Activated T-cell treated with anti-CD3 and anti-CD28 coated beads, Interleukin-2, amount 50 U/mL, for 72 hours (primary cell): ENCODE results near the gene LCE2D. TPM values are rescaled to one million over a fixed set of nuclear protein-coding genes. Genes with fewer than 3 reads are reported as not detected.
"Not testable (repeated sequence)": the region's sequence is repeated elsewhere in the genome, so short reads cannot be mapped to it uniquely, and the experiment has no call there.

Experiments used
- ATAC-seq, 2 donors: fragments of 150-1000 bp; cut with Tn5 transposase; replicated peaks in 1 of 2; 2 replicates each; pipeline ENCODE4 v1.10.0; 2021; ENCODE audit warnings: moderate library complexity in 2 of 2, mild to moderate bottlenecking in 1 of 2
- DNase-seq, 2 donors: peaks; one replicate each; pipeline ENCODE4 v3.0.0; 2021 to 2022; ENCODE audit warnings: mixed read lengths in 1 of 2
- H3K27ac Mint-ChIP-seq: one replicate; pipeline ENCODE4 v1.8.0; 2022; ENCODE audit warnings: mild to moderate bottlenecking, moderate library complexity, mixed read lengths
- H3K27me3 Mint-ChIP-seq: one replicate; pipeline ENCODE4 v1.8.0; 2022; ENCODE audit warnings: low read depth, mixed read lengths
- H3K36me3 Mint-ChIP-seq, 2 donors: one replicate each; pipeline ENCODE4 v1.8.0; 2022; ENCODE audit warnings: mixed read lengths in 2 of 2, mild to moderate bottlenecking in 1 of 2; ENCODE audit not compliant: insufficient read depth in 2 of 2
- H3K4me1 Mint-ChIP-seq: one replicate; pipeline ENCODE4 v1.8.0; 2022; ENCODE audit warnings: low read depth, mixed read lengths
- H3K4me3 Mint-ChIP-seq, 2 donors: one replicate each; pipeline ENCODE4 v1.8.0; 2022; ENCODE audit warnings: mild to moderate bottlenecking in 2 of 2, mixed read lengths in 2 of 2, moderate library complexity in 2 of 2
- H3K9me3 Mint-ChIP-seq, 2 donors: one replicate each; pipeline ENCODE4 v1.8.0; 2022; ENCODE audit warnings: mixed read lengths in 2 of 2
- total RNA-seq, 2 donors: library from RNA; stranded (reverse); gene quantifications; one replicate each; pipeline ENCODE4 v1.2.3, GENCODE V29; 2022

Gene LCE2D
- total RNA-seq, 2 donors from 2014 or later: not detected

- Mint-ChIP-seq H3K4me3 (no peak overlapping the region), H3K9me3 (no peaks in the 10 kb centered on the region), H3K27ac (no peak overlapping the region), H3K36me3 (no peaks in the 10 kb centered on the region), H3K27me3 (no peaks in the 10 kb centered on the region), H3K4me1 (peaks cover 4% of the 10 kb centered on the region)
- no peak for ATAC-seq
- DNase-seq: no peak
Measured at GRCh38 chr1:152658649-152659048, 4.5 kb upstream of the LCE2D start.

- peaks cover 11% of the 10 kb centered on the region for H3K27me3 Mint-ChIP-seq
- H3K4me1 Mint-ChIP-seq, H3K4me3 Mint-ChIP-seq, H3K36me3 Mint-ChIP-seq, ATAC-seq, DNase-seq, H3K9me3 Mint-ChIP-seq, H3K27ac Mint-ChIP-seq: not testable (repeated sequence)
Measured at GRCh38 chr1:152666171-152666570, 3.0 kb downstream of the LCE2D start.

- peaks cover 11% of the 10 kb centered on the region for H3K27me3 Mint-ChIP-seq
Measured at GRCh38 chr1:152667648-152668047, 4.5 kb downstream of the LCE2D start.

GRCh38 chr1:152673016-152673415 is 9.8 kb downstream of the LCE2D start:
- Mint-ChIP-seq H3K9me3 (no peaks in the 10 kb centered on the region), H3K4me1 (no peaks in the 10 kb centered on the region)
- no peak for ATAC-seq

More at GRCh38 chr1:152667648-152668047, 4.5 kb downstream of the LCE2D start:
- H3K9me3 Mint-ChIP-seq: no peaks in the 10 kb centered on the region
- H3K4me1 Mint-ChIP-seq: no peaks in the 10 kb centered on the region
- H3K36me3 Mint-ChIP-seq: no peaks in the 10 kb centered on the region
- no peak for ATAC-seq
- H3K27ac Mint-ChIP-seq: no peak overlapping the region
- no peak overlapping the region for H3K4me3 Mint-ChIP-seq
- no peak for DNase-seq

GRCh38 chr1:152674983-152675382 is 11.8 kb downstream of the LCE2D start, which contains the start of gene LCE2C:
TSS of gene LCE2C (plus strand) at chr1:152675279. CDS start at chr1:152676016, 737 bp downstream.
- H3K27me3 Mint-ChIP-seq: peaks cover 24% of the 10 kb centered on the region
- H3K27ac Mint-ChIP-seq, H3K36me3 Mint-ChIP-seq, H3K4me1 Mint-ChIP-seq, DNase-seq, H3K4me3 Mint-ChIP-seq, ATAC-seq, H3K9me3 Mint-ChIP-seq: not testable (repeated sequence)

More at GRCh38 chr1:152673016-152673415, 9.8 kb downstream of the LCE2D start:
- no peak for DNase-seq
- no peak overlapping the region for H3K27ac Mint-ChIP-seq
- H3K27me3 Mint-ChIP-seq: peaks cover 12% of the 10 kb centered on the region
- H3K36me3 Mint-ChIP-seq: no peaks in the 10 kb centered on the region
- H3K4me3 Mint-ChIP-seq: no peak overlapping the region

GRCh38 chr1:152679459-152679858 is 16.3 kb downstream of the LCE2D start:
- no peak overlapping the region for H3K4me3 Mint-ChIP-seq
- H3K4me1 Mint-ChIP-seq: no peaks in the 10 kb centered on the region
- no peaks in the 10 kb centered on the region for H3K36me3 Mint-ChIP-seq
- no peak overlapping the region for H3K27ac Mint-ChIP-seq
- ATAC-seq (no peak), DNase-seq (no peak)
- H3K9me3 Mint-ChIP-seq: no peaks in the 10 kb centered on the region
- H3K27me3 Mint-ChIP-seq: peaks cover 43% of the 10 kb centered on the region

GRCh38 chr1:152681616-152682015 is 18.4 kb downstream of the LCE2D start:
- no peak overlapping the region for H3K4me3 Mint-ChIP-seq
- ATAC-seq (no peak), DNase-seq (no peak)
- no peaks in the 10 kb centered on the region for H3K4me1 Mint-ChIP-seq
- H3K36me3 Mint-ChIP-seq: no peaks in the 10 kb centered on the region
- H3K27ac Mint-ChIP-seq: no peak overlapping the region
- no peaks in the 10 kb centered on the region for H3K9me3 Mint-ChIP-seq
- H3K27me3 Mint-ChIP-seq: peaks cover 37% of the 10 kb centered on the region

- ATAC-seq: no peak
- DNase-seq: no peak
- H3K27me3 Mint-ChIP-seq: peaks cover 27% of the 10 kb centered on the region
- no peaks in the 10 kb centered on the region for H3K4me1 Mint-ChIP-seq
- no peaks in the 10 kb centered on the region for H3K36me3 Mint-ChIP-seq
- no peak overlapping the region for H3K4me3 Mint-ChIP-seq
- H3K9me3 Mint-ChIP-seq: no peaks in the 10 kb centered on the region
- H3K27ac Mint-ChIP-seq: no peak overlapping the region
Measured at GRCh38 chr1:152683846-152684245, 20.7 kb downstream of the LCE2D start.

GRCh38 chr1:152685823-152686222 is 22.6 kb downstream of the LCE2D start, which contains the start of gene LCE2B:
TSS of gene LCE2B (plus strand) at chr1:152686123. CDS start at chr1:152686844, 721 bp downstream.
- not testable (repeated sequence) for H3K27ac Mint-ChIP-seq
- H3K27me3 Mint-ChIP-seq: peaks cover 10% of the 10 kb centered on the region

GRCh38 chr1:152697701-152698600 is 34.8 kb downstream of the LCE2D start, which contains the start of gene LCE2A:
TSS of gene LCE2A (plus strand) at chr1:152698345. CDS start at chr1:152698902, 557 bp downstream.
- peaks cover 0 to 2% of the 10 kb centered on the region in 2 donors for H3K36me3 Mint-ChIP-seq
- H3K9me3 Mint-ChIP-seq: no peaks in the 10 kb centered on the region
- H3K27me3 Mint-ChIP-seq: no peaks in the 10 kb centered on the region
- DNase-seq: no peak
- H3K4me1 Mint-ChIP-seq: no peaks in the 10 kb centered on the region
- H3K27ac Mint-ChIP-seq: no peak within 1 kb of the TSS
- no peak for ATAC-seq
- no peak within 1 kb of the TSS for H3K4me3 Mint-ChIP-seq

More at GRCh38 chr1:152685823-152686222, 22.6 kb downstream of the LCE2D start, which contains the start of gene LCE2B:
- not testable (repeated sequence) for ATAC-seq, H3K36me3 Mint-ChIP-seq, H3K9me3 Mint-ChIP-seq, DNase-seq, H3K4me1 Mint-ChIP-seq, H3K4me3 Mint-ChIP-seq

- Mint-ChIP-seq H3K36me3 (peaks cover 0 to 3% of the 10 kb centered on the region in 2 donors), H3K4me3 (no peak overlapping the region), H3K4me1 (no peaks in the 10 kb centered on the region), H3K9me3 (peaks cover 0 to 2% of the 10 kb centered on the region in 2 donors), H3K27ac (no peak overlapping the region), H3K27me3 (no peaks in the 10 kb centered on the region)
- no peak for ATAC-seq
- DNase-seq: no peak
Measured at GRCh38 chr1:152699746-152700145, 36.6 kb downstream of the LCE2D start.

- Mint-ChIP-seq H3K4me1 (no peaks in the 10 kb centered on the region), H3K4me3 (no peak within 1 kb of the TSS), H3K27me3 (peaks cover 22% of the 10 kb centered on the region), H3K27ac (no peak within 1 kb of the TSS), H3K9me3 (peaks cover 2% of the 10 kb centered on the region in 2 donors), H3K36me3 (peaks cover 0 to 3% of the 10 kb centered on the region in 2 donors)
- no peak for DNase-seq
- ATAC-seq: no peak
Measured at GRCh38 chr1:152707860-152708259, 44.7 kb downstream of the LCE2D start, which contains the start of gene LCE4A. TSS of gene LCE4A (plus strand) at chr1:152708160. CDS start at chr1:152709076, 916 bp downstream.
